IMR-90 (cell line): ENCODE data around the gene NME4. TPM values are rescaled to one million over a fixed set of nuclear protein-coding genes. Genes with fewer than 3 reads are reported as not detected.

Experiments used
- ATAC-seq: fragments of 200-7000 bp; cut with Tn5 transposase; 2 replicates; pipeline ENCODE4 v1.9.1; 2020; ENCODE audit warnings: low read depth, mild to moderate bottlenecking, moderate library complexity
- BruUV-seq: library from RNA; stranded (reverse); fragments of 400-500 nt; replicated peaks from 2 replicates; lab custom pipeline; 2021; lab: Mats Ljungman, UMichigan
- CTCF ChIA-PET: fragments of 300-600 bp; formaldehyde crosslinking; extraction: SDS; loops from one replicate; lab custom pipeline; 2021; ENCODE audit warnings: antibody characterized with exemption; lab: Yijun Ruan, JAX
- POLR2A ChIA-PET: fragments of 300-600 bp; sonication (Branson Sonifier 250); formaldehyde crosslinking; loops from one replicate; lab custom pipeline; 2022; ENCODE audit warnings: antibody characterized with exemption; ENCODE audit not compliant: unreplicated experiment; lab: Charles Lee
- DNase-seq: peaks from one replicate; pipeline ENCODE4 v3.0.0; 2013
- H2AFZ ChIP-seq: replicated peaks from 2 replicates; pipeline ENCODE3; 2013; ENCODE audit warnings: low read length, mild to moderate bottlenecking; ENCODE audit not compliant: poor library complexity
- H2AK5ac ChIP-seq: 2 replicates; pipeline ENCODE4 v1.6.1; 2013; ENCODE audit warnings: low read depth, low read length, inconsistent platforms
- H2AK9ac ChIP-seq: replicated peaks from 2 replicates; pipeline ENCODE3; 2013; ENCODE audit warnings: mild to moderate bottlenecking, low read depth, low read length, moderate library complexity; ENCODE audit not compliant: poor library complexity
- H2BK120ac ChIP-seq: 2 replicates; pipeline ENCODE4 v1.6.1; 2013; ENCODE audit warnings: low read depth, low read length, inconsistent platforms
- H2BK15ac ChIP-seq: 3 replicates; pipeline ENCODE4 v1.6.1; 2013; ENCODE audit warnings: low read depth, low read length, inconsistent platforms
- H2BK20ac ChIP-seq: 2 replicates; pipeline ENCODE4 v1.6.1; 2013; ENCODE audit warnings: low read depth, mild to moderate bottlenecking, inconsistent platforms, low read length, moderate library complexity
- H2BK5ac ChIP-seq: 2 replicates; pipeline ENCODE4 v1.6.1; 2013; ENCODE audit warnings: mild to moderate bottlenecking, low read depth, low read length, inconsistent platforms; ENCODE audit not compliant: poor library complexity, severe bottlenecking
- H3K14ac ChIP-seq: replicated peaks from 2 replicates; pipeline ENCODE4 v1.6.1; 2013; ENCODE audit warnings: low read depth, low read length, inconsistent platforms
- H3K18ac ChIP-seq: 2 replicates; pipeline ENCODE4 v1.6.1; 2013; ENCODE audit warnings: low read depth, low read length, control low read depth
- H3K23ac ChIP-seq: 2 replicates; pipeline ENCODE4 v1.6.1; 2013; ENCODE audit warnings: low read depth, low read length, inconsistent platforms
- H3K27ac ChIP-seq: 2 replicates; pipeline ENCODE4 v1.5.1; 2013; ENCODE audit warnings: mild to moderate bottlenecking, control low read depth, low read length; ENCODE audit not compliant: insufficient read depth
- H3K27me3 ChIP-seq: 2 replicates; pipeline ENCODE4 v1.6.1; 2013; ENCODE audit warnings: low read length; ENCODE audit not compliant: control insufficient read depth, insufficient read depth
- H3K36me3 ChIP-seq: 2 replicates; pipeline ENCODE4 v1.6.1; 2013; ENCODE audit warnings: low read length, mixed read lengths; ENCODE audit not compliant: control insufficient read depth, insufficient read depth
- H3K4ac ChIP-seq: 2 replicates; pipeline ENCODE4 v1.6.1; 2013; ENCODE audit warnings: low read depth, low read length, inconsistent platforms
- H3K4me1 ChIP-seq: 2 replicates; pipeline ENCODE4 v1.6.1; 2013; ENCODE audit warnings: low read length, mixed read lengths; ENCODE audit not compliant: control insufficient read depth, insufficient read depth
- H3K4me2 ChIP-seq: 2 replicates; pipeline ENCODE4 v1.6.1; 2013; ENCODE audit warnings: low read depth, mild to moderate bottlenecking, control low read depth, low read length, moderate library complexity
- H3K4me3 ChIP-seq: 2 replicates; pipeline ENCODE4 v1.5.1; 2013; ENCODE audit warnings: low read depth, mild to moderate bottlenecking, control low read depth, low read length, moderate library complexity; ENCODE audit not compliant: insufficient read depth
- H3K56ac ChIP-seq: 2 replicates; pipeline ENCODE4 v1.6.1; 2013; ENCODE audit warnings: low read length, inconsistent platforms; ENCODE audit not compliant: insufficient read depth; ENCODE audit errors: extremely low read depth
- H3K79me1 ChIP-seq, 2 experiments: 2 replicates each; pipeline ENCODE4 v1.6.1; 2013; ENCODE audit warnings: low read length in 2 of 2, inconsistent platforms in 1 of 2, low read depth in 1 of 2
- H3K9ac ChIP-seq: 2 replicates; pipeline ENCODE4 v1.6.1; 2013; ENCODE audit warnings: low read depth, low read length, control low read depth
- H3K9me1 ChIP-seq: 2 replicates; pipeline ENCODE4 v1.6.1; 2013; ENCODE audit warnings: low read length, inconsistent platforms; ENCODE audit not compliant: insufficient read depth
- H3K9me3 ChIP-seq: 2 replicates; pipeline ENCODE4 v1.6.1; 2013; ENCODE audit warnings: low read length; ENCODE audit not compliant: control insufficient read depth, insufficient read depth
- H4K20me1 ChIP-seq: 2 replicates; pipeline ENCODE4 v1.6.1; 2013; ENCODE audit warnings: low read length, inconsistent platforms; ENCODE audit not compliant: insufficient read depth
- H4K5ac ChIP-seq: 2 replicates; pipeline ENCODE4 v1.6.1; 2013; ENCODE audit warnings: mild to moderate bottlenecking, low read depth, low read length, control low read depth
- H4K8ac ChIP-seq, 2 experiments: 2 replicates each; pipeline ENCODE4 v1.6.1; 2013; ENCODE audit warnings: low read depth in 2 of 2, low read length in 2 of 2, control low read depth in 1 of 2, inconsistent platforms in 1 of 2
- H4K91ac ChIP-seq: 2 replicates; pipeline ENCODE4 v1.6.1; 2013; ENCODE audit warnings: low read depth, low read length, inconsistent platforms; ENCODE audit not compliant: insufficient read depth
- BHLHE40 ChIP-seq: fragments of 150-350 bp; IDR thresholded peaks from 2 replicates; pipeline ENCODE4 v1.6.1; 2016; ENCODE audit warnings: mild to moderate bottlenecking, low read depth, low read length
- MAFK ChIP-seq: IDR thresholded peaks from 2 replicates; pipeline ENCODE4 v1.6.1; 2012; ENCODE audit warnings: low read depth, low read length, improper control_type of control experiment
- WGBS, 2 experiments: methylation state at CpG; one replicate each; pipeline versions ENCODE4 v1.1.5 to v1.1.7; 2013; ENCODE audit warnings: missing lambda C conversion rate in 2 of 2; ENCODE audit not compliant: insufficient read length in 1 of 2; ENCODE audit errors: extremely low coverage in 2 of 2; 5-methylcytosine and 5-hydroxymethylcytosine counted together
- dilution Hi-C: fragments of 300-500 bp; cut with HindIII; formaldehyde crosslinking; loops from one replicate; pipeline ENCODE4 v1.14.3; 2018; ENCODE audit warnings: low sequenced_read_pairs; ENCODE audit not compliant: unreplicated experiment
- in situ Hi-C: fragments of 300-500 bp; cut with MboI; formaldehyde crosslinking; loops from 3 replicates; pipeline ENCODE4 v1.14.3; 2019; ENCODE audit warnings: low sequenced_read_pairs, inconsistent platforms, mixed read lengths
- intact Hi-C: fragments of 100-400 bp; cut with micrococcal nuclease; formaldehyde crosslinking; loops from 2 replicates; pipeline ENCODE4 v1.10.0; 2022
- polyA plus RNA-seq, 3 experiments: library from polyadenylated mRNA; depleted of rRNA; stranded (reverse); fragments of >200 nt; gene quantifications; 2 replicates each; pipeline ENCODE4 v1.2.3, GENCODE V29; 2012; ENCODE audit warnings: low replicate concordance in 1 of 3
- total RNA-seq: library from RNA; depleted of rRNA; stranded (reverse); fragments of >200 nt; gene quantifications from 2 replicates; pipeline ENCODE4 v1.2.3, GENCODE V29; 2012

Gene NME4
- total and polyA plus RNA-seq, 2 of the 4 experiments (the other 2 are of a cell fraction), result 124 to 288 TPM

GRCh38 chr16:364595-365491 lies 32.2 kb upstream of the NME4 start:
- H3K9ac ChIP-seq, result no peak overlapping the region
- no peak overlapping the region for H3K18ac ChIP-seq
- H4K5ac ChIP-seq, result no peak overlapping the region
- H3K27ac ChIP-seq, result no peak overlapping the region
- H3K4me3 ChIP-seq, result no peak overlapping the region
- no peak overlapping the region for H2AK5ac ChIP-seq
- H3K4me1 ChIP-seq, result peaks cover 4% of the 10 kb centered on the region; the same call in 1 of the 2 replicates
- 71% methylated on average over 8 of the region's 19 CpGs; no CpG with 5 or more reads in 1 of the 2 experiments for WGBS, 2 experiments
- H2BK120ac ChIP-seq, result no peak overlapping the region
- no peak for ATAC-seq
- peaks cover 4 to 9% of the 10 kb centered on the region in 2 experiments; a peak in 2 of 4 replicates for H3K79me1 ChIP-seq
- ChIA-PET CTCF (no interaction called here), POLR2A (no interaction called here)
- no peak overlapping the region for H2BK15ac ChIP-seq
- dilution Hi-C loops (no loop called here), intact Hi-C loops (no loop called here), in situ Hi-C loops (no loop called here)
- TF ChIP-seq MAFK, result no peak
- TF ChIP-seq BHLHE40, result peak; percentile 18; the same call in 1 of the 2 replicates
- BruUV-seq, result no TSS peak
- H3K9me3 ChIP-seq, result no peaks in the 10 kb centered on the region
- H4K20me1 ChIP-seq, result no peaks in the 10 kb centered on the region
- H3K36me3 ChIP-seq, result peaks cover 30% of the 10 kb centered on the region
- no peak overlapping the region for H3K4me2 ChIP-seq
- H2BK20ac ChIP-seq, result no peak overlapping the region
- H2BK5ac ChIP-seq, result no peak overlapping the region
- no peak overlapping the region for H3K56ac ChIP-seq
- H2AK9ac ChIP-seq, result peak overlapping the region; percentile 42
- no peaks in the 10 kb centered on the region for H3K27me3 ChIP-seq
- H3K4ac ChIP-seq, result no peak overlapping the region
- H4K8ac ChIP-seq, result no peak overlapping the region
- H3K14ac ChIP-seq, result no peak overlapping the region
- DNase-seq, result no peak
- no peak overlapping the region for H4K91ac ChIP-seq
- H3K9me1 ChIP-seq, result no peaks in the 10 kb centered on the region
- peak overlapping the region; percentile 63 for H2AFZ ChIP-seq
- no peak overlapping the region for H3K23ac ChIP-seq
